HG02763 (cell line): ENCODE measurements around the gene ADCY10.
"Not testable (repeated sequence)": the region's sequence is repeated elsewhere in the genome, so short reads cannot be mapped to it uniquely, and the experiment has no call there.

ENCODE experiments used
- ATAC-seq: cut with Tn5 transposase; IDR thresholded peaks from one replicate; pipeline ENCODE4 v1.9.1; 2021; ENCODE audit warnings: mild to moderate bottlenecking, moderate library complexity; ENCODE audit not compliant: unreplicated experiment

The ADCY10 gene

DNA sequence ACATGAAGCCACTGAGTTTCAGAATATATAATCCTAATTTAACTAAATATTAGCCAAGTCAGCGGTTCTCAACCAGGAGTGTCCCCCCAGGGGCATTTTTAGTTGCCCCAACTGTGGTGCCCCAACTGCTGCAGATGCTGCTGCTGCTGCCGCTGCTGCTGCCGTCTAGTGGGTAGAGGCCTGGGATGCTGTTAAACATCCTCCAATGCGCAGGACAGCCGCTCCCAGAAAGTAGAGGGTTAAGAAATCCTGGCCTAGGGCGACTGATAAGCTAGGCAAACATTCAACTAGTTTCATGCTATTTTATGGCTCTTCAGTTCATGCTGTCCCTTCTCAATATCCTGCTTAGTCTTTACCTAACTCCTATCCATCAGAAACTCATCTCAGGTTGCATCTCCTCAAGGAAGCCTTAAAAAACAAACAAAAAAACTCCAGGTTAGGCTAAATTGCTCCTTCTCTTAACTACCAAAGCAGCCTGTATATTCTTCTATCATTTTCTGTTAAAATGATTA, 12.6 kb upstream of the ADCY10 start:
- no peak for ATAC-seq

DNA sequence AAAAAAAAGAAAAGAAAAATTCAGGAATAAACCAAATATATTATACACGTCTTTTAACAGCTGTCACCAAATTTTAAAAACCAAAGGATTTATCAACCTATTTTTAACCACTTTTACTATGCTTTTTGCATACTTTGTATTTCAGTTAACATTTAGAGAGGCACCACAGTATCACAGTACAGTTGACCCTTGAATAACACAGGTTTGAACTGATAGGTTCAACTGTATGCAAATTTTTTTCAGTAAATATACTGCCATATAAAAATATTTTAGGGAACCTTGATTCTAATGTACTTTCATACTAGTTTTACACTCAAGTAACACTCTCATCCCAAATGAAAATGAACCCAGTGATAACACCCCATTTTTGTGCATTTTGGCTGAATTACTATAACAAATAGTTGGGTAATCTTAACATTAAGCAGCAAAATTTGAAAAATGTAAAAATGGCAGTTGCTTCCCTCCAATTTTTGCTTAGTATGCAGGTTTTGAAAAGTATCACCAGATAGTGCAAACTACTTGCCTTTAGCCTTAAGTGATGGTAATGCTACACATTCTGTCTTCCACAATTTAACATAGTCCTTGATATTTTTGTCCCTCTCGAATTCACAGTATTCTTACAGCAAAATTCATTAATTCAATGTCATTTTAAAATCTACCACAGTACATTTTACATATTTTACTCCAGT, 10.8 kb upstream of the ADCY10 start:
- ATAC-seq = no peak

DNA sequence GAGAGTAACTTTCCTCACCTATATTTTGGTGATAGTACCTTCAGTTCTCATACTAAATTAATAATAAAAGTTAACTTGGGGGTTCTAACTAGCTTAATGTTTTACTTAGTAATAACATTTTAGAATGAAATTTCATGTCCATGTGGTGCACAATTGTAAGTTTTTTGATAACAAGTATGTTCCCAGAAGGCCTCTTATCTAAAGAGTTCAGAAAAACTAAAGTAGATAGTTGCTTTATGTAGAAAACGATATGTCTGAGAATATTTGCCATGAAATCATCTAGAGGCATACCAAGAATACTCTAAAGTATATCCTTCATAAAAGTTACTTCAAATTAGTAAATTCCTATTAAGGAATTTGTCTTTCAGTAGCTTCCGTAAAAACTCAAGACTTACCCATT, 10.2 kb upstream of the ADCY10 start:
- ATAC-seq = no peak

DNA sequence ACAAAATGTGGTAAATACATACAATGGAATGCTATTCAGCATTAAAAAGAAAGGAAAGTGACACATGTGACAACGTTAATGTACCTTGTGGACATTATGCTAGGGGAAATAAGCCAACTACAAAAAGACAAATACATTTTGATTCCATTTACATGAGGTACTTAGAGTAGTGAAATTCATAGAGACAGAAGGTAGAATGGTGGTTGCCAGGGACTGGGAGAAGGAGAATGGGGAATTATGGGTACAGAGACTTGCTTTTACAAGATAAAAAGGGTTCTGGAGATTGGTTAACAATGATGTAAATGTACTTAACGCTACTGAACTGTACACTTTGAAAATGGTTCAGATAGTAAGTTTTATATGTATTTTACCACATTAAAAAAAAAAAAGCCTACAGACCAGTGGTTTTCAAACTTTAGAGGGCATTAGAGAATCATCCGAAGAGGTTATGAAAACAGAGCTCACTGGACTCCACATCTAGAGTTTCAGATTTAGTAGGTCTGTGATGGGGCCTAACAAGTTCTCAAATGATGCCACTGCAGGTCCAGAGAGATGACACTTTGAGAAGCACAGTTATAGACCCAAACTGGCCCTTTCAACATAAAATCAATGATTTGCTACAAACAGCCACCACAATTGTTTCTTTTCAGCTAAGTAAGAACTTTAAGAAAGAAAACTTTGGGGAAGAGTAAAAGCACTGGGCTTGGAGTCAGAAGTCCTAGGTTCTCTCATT, 9.6 kb upstream of the ADCY10 start:
- ATAC-seq = no peak

DNA sequence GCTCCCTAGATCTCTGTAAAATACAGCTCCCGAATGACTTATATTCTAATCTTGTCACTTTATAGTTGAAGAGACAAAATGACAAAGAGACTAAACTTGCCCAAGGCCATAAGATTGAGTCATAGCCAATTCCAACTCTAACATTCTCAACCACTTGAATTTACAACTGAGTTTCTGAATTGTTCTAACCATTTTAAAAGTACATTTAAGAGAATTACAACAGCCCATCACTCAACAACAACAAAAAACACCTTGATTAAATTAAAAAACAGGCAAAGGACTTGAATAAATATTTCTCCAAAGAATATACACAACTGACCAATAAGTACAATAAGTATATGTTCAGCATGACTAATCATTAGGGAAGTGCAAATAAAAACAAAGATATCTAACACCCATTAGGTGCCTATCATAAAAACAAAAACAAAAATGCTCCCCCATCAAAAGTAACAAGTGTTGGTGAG, 8.7 kb upstream of the ADCY10 start:
- no peak for ATAC-seq

DNA sequence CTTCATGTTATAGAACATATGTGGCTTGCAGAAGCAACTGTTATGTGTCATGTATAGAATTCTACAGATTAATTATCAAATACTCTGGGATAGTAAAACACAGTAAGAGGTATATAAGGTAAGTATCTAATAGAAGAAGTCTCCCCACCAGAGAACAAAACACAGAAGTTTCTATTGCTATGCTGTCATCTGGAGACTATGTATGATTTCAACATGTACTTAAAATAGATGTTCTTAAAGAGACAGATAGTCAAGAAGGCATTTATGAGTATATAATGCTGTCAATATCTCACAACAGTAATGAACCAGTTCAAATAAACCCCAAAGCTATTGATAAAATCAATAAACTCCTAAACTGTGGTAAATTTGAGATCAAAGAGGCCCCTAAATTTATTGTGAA, 8.1 kb upstream of the ADCY10 start:
- no peak for ATAC-seq

DNA sequence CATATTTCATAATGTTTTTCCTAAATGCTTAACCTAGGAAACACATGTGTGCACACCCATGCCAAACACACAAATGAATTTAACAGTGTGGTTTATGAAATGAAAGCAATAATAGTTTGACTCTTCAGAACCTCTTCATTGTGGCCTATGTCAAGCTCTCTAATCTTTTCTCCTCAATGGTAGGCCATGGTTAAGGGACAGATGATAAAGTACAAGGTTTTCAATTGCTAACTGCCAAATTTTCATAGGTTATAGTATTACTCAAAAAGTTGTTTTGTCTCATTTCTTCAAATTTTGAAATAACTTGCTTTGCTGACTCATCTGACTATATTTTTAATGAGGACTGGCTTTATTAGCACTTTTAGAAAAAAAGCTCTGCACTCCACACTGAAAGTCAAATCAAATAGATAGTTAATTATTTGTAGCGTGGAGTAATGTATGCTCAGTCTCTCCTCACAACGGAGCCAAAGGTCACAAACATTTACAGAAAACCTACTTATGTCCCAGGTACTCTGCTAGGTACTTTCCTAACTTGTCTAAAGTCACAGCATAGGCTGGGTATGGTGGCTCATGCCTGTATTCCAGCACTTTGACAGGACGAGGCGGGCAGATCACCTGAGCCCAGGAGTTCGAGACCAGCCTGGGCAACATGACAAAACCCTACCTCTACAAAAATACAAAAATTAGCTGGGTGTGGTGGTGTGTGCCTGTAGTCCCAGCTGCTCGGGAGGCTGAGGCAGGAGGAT, 3.0 kb upstream of the ADCY10 start:
- ATAC-seq = no peak

DNA sequence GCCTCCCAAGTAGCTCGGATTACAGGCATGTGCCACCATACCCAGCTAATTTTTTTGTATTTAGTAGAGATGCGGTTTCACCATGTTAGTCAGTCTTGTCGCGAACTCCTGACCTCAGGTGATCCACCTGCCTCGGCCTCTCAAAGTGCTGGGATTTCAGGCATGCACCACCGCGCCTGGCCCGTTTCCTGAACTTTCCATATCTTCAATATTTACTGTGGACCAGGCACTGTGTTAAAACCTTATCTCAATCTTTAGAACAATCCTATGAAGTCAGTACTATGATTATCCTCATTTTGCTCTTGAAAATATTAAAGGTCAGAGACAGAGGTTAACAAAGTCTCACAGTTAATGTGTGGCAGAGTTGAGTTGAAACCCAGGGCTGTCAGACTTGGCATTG, 1.6 kb upstream of the ADCY10 start:
- no peak for ATAC-seq

DNA sequence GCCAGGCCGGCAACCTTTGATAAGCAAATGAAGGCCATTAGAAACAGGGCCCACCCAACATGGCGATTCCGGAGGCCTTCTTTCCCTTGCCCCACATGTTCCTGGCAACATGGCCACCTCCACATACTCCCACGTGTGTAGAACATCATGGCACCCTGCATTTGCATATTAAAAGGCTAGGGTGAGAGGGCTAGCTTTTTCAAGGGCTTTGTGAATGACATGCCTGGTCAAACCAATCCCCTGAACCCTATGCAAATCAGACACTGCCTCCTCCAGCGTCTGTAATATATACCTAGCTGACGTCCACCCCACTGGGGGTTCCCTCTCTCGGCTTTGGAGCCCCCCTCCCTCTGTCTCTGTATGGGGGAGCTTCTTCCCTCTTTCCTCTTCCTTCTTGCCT, 1.6 kb downstream of the ADCY10 start:
- no peak for ATAC-seq

DNA sequence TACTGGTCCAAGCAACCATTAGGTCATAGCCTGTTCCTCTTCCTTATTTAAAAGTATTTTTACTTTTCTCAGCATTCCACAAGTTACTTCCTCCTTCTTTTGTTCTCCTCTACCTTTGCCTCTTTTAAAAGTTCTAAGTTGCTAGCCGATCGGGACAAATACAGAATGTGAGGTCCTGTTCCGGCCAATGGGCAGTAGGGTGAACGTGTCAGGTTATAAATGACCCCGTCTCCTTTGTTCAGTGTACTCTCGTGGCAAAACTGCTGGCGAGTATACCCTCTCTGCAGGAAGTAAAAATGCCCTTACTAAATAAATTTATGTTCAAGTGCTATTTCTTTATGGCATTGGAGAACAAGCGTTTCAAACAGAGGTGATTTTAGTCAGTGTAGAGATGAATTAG, 2.5 kb downstream of the ADCY10 start:
- no peak for ATAC-seq

DNA sequence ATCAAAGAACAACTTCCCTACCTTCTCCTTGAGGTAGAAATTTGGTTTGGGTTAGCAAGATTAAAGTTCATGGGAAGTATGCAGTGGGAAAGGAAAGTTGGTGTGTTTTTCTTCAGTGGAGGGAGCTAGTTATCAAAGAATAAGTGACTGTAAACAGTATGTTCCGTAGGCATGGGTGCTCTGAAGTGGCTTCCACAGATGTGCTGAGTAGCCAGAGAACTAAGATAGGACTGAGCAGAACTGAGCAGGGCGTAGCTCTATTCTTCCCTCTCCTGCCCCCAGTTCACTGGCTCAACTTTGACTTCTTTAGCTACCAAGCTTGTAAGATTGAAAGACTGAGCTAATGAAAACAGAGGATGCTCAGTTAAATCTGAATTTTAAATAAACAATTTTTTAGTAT, 3.4 kb downstream of the ADCY10 start:
- ATAC-seq = no peak

DNA sequence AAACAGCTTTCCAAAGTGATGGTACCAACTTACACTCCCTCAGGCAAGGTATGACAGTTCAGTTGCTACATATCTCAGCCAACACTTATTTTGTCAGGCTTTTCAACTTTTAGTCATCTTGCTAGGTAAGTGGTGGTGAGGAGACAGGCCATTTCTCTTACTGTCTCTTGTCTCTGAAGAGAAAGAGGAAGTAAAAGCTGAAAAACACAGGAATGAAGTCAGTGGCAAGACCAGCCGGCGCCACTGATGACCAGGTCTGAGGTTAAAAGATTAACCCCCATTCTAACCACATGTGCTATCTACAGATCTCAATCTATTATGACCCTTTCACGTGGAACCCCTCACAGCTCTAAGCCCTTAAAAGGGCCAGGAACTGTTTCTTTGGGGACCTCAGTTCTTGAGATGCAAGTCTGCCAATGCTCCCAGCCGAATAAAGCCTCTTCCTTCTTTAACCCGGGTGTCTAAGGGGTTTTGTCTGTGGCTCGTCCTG, 4.2 kb downstream of the ADCY10 start:
- no peak for ATAC-seq

DNA sequence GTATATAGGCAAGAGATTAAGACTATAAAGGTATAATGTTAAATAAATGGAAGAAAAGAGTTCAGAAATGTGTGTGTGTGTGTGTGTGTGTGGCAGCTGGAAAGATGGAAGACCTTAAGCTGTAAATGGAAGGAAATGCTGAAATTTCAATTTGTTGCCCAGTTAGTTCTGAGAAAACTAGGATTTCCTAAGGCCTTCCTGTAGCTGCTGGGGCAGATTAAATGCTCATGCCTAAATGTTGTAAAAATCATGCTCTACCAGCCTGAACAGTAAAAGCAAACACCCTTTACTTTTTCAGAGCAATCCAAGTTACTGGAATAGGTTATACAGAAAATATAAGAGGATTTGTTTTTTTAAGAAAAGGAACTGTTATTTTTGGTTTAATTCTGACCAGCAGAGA, 8.3 kb downstream of the ADCY10 start:
- ATAC-seq = no peak

DNA sequence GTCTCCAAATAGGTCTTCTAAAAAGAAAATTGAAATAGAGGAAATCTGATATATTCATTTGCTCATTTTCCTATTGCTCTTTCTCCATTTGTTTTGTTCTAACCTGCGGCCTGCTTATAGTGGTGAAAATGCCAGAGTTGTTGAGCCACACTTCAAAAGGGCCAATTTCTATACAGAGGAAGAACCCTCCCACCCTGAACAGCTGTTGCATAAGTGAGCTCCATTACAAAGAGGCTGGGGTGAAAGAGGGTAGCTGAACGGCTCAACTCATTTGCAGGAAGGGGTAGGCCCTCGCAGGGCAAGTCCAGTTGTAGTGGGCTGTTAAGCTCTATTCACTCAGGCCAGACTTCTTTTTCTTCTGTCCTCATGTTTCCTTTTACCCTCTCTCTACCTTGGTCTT, 8.8 kb downstream of the ADCY10 start:
- ATAC-seq = no peak

DNA sequence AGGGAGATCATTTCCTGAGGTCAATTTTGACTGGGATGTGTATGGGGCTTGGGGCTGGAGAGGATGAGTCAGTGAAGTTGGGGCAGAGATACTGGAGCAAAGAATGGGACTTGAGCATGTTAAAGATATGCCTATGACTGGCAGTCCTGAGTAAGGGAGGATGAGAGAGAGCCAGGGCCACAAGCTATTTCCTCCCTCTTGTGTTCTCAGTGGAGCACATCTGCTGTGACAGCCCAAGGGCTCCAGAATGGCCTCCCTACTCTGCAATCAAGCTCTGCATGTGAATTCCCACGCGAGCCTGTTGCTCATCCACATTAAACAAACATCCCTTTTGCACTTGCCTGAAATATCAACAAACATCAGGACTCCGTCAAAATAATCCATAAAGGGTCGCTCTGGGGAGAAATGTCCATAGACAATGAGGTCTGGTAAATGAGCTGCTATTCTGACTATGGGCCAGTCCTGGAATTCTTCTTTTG, 9.2 kb downstream of the ADCY10 start:
- no peak for ATAC-seq

DNA sequence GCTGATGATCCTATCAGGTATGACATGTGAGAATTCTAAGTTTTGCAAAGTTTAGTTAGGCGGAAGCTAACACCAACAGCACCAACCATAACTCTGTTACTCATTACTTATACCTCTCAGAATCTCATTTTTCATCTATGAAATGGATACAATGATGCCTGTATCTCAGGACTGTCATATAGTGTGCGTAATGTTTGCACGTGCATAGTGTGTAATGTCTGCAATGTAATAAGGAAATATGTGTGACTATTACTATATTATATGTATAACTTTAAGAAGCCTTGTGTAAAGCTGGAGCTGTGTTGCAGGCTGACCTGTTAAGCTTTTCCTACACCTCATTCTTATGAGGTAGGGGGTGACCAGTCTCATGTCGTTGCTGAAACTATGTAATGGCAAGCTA, 13.0 kb downstream of the ADCY10 start:
- ATAC-seq = no peak

DNA sequence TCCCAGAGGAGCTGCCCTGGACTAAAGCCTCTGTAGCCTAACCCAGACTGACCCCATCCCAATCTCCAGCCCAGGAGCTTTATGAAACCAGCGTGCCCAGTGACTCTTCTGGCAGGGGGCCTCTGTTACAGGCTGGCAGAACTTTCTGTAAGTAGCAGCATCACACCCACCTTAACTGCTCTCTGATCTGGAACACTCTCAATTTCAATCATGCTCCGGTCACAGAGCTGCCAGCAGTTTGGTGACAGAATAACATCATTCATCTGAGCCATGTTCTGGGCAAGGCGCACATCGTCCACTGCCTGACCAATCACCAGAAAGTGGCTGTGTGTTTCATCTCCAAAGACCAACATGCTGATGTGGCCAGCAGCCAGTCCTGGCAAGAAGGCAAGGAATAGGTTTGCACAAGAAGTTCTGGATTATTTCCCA, 14.7 kb downstream of the ADCY10 start:
- ATAC-seq = peak; percentile 83

DNA sequence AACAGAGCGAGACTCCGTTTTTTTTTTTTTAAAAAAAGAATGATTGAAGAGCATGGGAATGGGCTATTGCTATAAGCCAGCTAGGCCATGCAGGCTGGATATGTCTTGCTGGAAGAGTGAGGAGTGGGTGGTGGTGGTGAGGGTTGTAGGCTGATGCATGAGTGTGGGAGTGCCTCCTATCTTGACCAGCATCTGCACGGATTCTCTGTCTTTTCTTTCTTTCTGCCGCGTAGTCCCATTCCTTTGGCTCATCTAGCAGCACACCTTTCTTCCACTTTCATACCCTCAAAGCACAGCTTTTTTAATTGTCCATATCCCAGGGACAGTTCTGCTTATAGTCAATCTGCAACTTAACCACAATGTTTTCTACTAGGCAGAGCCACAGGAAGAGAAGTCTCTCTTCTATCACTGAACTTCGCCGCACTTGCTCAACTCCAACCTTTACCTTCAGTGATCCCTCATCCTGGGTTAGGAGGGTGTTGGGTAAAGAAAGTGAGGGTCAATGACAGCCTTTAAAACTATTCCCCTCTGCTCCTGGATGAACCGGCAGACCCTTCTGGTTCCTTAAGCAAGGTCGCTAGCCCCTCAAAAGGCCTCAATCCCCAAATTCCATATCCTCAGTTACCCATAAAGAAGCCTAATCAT, 15.2 kb downstream of the ADCY10 start:
- ATAC-seq = no peak

DNA sequence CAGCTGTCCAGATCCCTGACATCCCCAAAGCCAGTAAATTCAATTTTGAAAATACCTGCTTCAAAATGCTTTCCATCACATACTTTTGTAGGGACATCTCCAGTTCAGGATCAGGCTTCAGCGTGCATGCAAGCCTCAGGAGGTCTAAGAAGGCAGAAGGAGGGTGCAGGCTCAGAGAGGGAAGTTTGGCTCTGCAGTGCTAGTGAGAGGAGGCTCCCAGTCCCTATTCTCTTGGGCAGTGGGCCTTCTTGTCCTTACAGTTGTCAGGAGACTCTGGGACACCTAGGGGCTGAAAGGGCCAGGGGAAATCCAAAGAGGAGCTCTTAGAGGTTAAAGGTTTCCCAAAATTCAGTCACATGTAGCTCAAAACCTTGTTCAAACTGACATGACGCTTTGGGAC, 20.1 kb downstream of the ADCY10 start:
- ATAC-seq = no peak

DNA sequence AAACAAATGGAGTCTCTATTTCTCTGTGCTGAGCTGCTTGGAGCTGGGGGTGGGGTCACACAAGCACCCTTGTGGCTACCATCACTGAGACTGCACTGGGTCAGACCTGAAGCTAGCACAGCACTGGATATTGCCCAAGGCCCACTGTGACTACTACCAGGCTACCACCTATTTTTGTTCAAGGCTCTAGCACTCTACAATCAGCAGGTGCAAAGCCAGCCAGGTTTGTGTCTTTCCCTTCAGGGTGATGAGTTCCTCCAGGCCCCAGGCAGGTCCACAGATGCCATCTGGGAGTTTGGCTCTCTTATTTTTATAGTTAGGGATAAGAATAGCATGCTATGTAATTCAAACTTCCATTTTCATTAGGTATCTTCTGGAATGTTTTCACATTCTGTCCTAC, 23.5 kb downstream of the ADCY10 start:
- ATAC-seq = no peak

DNA sequence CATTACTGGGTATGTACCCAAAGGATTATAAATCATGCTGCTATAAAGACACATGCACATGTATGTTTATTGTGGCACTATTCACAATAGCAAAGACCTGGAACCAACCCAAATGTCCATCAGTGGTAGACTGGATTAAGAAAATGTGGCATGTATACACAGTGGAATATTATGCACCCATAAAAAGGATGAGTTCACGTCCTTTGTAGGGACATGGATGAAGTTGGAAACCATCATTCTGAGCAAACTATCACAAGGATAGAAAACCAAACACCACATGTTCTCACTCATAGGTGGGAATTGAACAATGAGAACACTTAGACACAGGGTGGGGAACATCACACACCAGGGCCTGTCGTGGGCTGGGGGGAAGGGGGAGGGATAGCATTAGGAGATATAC, 26.7 kb downstream of the ADCY10 start:
- not testable (repeated sequence) for ATAC-seq
